Activated gamma-delta T cell (primary cell): Measurements from ENCODE around the gene MCRS1.
"Not testable (repeated sequence)": the region's sequence is repeated elsewhere in the genome, so short reads cannot be mapped to it uniquely, and the experiment has no call there.

Experiments used
- DNase-seq: peaks from one replicate; lab custom pipeline; 2025; lab: John Stamatoyannopoulos, UW
- total RNA-seq, 2 donors: gene quantifications; one replicate each; lab custom pipeline; 2026; lab: John Stamatoyannopoulos, UW

Gene MCRS1, protein sequence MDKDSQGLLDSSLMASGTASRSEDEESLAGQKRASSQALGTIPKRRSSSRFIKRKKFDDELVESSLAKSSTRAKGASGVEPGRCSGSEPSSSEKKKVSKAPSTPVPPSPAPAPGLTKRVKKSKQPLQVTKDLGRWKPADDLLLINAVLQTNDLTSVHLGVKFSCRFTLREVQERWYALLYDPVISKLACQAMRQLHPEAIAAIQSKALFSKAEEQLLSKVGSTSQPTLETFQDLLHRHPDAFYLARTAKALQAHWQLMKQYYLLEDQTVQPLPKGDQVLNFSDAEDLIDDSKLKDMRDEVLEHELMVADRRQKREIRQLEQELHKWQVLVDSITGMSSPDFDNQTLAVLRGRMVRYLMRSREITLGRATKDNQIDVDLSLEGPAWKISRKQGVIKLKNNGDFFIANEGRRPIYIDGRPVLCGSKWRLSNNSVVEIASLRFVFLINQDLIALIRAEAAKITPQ
- 95.3 to 97.2 reads per million in 2 donors for total RNA-seq

DNA sequence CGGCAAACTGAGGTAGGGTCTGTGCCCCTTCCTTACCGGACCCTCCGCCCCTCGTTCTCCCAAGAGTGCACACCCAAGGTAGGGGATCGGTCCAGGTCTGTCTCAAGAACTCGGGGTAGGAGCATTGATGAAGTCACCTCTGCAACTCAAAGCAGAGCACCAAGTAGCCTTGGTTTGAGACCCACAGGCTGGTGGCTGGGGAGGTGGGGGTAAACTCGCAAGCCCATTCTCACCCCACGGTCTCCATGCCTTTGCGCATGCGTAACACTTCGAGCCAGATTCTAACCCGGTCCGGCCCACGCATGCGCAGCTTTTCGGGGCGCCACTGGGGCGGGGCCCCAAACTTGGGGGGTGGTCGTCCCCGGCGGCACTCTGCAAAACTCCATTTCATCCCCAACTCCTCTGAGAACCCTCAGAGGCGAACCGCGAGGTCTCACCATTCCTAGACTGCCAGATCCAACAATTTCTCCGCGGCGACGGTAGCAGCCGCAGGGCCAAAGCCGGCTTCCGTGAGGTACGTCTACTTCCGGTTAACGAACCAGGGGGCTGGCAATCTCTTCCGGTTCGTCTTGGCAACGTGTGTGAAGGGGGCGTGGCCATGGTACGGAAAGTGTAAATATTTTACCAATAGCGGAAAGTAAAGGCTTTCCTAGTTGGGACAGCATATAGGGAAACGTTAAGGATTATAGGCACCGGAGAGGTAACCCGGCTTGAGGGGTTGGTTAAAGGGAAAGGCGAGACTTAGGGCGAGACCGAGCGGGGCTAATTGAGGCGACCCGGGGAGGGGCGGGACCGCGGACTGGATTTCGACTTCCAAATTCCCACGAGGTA lies at the start of gene MCRS1:
Gene MCRS1 (minus strand): TSS at position 532 of the 831 bp plus-strand sequence. CDS start 1,411 bp downstream, outside the sequence.
- peak; percentile 59 for DNase-seq

DNA sequence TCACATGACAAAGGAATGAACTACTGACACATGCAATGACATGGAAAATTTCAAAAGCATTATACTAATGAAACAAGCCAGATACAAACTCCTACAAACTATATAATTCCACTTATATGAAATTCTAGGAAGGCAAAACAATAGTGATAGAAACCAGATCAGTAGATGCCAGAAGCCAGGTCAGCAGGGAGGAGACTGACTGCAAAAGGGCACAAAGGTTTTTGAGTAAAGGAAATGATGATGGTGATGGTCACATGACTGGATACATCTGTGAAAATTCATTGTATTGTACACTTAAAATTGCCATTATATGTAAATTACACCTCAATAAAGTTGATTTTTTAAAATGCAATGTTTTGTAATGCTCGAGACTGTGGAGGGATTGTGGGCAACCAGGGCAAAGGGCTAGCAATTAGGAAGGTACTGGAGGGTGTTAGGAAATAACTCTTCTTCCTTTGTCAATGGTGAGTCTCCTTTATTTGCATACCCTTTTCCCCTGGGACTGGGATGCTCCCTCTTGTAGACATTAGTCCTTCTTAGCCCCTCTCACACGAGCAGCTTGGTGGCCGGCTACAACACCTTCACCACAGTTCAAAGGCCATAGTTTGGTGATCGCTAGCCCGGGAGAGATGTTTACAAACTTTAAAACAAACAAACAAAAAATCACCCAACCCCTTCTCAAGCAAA lies 48.7 kb upstream of the MCRS1 start:
- no peak for DNase-seq

DNA sequence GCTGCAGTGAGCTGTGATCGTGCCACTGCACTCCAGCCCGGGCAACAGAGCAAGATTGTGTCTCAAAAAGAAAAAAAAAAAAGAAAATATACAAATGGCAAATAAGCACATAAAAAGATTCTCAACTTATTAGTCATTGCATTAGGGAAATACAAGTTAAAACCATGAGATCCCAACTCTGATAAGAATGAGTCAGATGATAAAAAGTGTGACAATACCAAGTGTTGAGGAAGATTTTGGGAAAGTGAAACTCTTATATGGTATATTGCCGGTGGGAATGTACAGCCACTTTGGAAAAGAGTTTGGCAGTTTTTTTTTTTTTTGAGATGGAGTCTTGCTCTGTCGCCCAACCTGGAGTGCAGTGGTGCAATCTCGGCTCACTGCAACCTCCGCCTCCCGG lies 47.8 kb upstream of the MCRS1 start:
- DNase-seq = no peak

- DNase-seq = no peak
Observed at GRCh38 chr12:49612210-49612609, 44.3 kb upstream of the MCRS1 start.

DNA sequence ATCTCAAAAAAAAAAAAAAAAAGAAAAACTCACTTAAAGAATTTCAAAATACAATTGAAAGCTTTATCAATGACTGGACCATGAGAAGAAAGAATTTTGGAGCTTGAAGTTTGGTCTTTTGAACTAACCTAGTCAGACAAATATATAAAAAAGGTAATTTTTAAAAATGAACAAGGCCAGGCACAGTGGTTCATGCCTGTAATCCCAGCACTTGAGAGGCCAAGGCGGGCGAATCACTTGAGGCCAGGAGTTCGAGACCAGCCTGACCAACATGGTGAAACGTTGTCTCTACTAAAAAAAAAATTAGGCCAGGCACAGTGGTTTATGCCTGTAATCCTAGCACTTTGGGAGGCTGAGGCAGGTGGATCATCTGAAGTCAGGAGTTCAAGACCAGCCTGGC lies 42.8 kb upstream of the MCRS1 start:
- DNase-seq = not testable (repeated sequence)

DNA sequence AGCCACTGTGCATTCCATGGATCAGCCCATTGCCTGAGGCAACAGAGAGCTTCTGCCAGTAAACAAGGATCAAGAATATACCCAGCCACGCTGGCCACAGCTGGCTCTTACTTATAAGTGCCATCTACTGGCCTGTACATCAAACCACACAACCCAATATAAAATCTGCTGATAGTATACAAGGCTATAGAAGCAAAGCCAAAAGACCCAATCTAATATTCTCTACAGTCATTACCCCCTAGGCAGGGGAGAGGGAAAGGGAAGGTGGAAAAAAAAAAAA lies 41.9 kb upstream of the MCRS1 start:
- no peak for DNase-seq

- no peak for DNase-seq
Observed at GRCh38 chr12:49609059-49609874, 41.3 kb upstream of the MCRS1 start.

DNA sequence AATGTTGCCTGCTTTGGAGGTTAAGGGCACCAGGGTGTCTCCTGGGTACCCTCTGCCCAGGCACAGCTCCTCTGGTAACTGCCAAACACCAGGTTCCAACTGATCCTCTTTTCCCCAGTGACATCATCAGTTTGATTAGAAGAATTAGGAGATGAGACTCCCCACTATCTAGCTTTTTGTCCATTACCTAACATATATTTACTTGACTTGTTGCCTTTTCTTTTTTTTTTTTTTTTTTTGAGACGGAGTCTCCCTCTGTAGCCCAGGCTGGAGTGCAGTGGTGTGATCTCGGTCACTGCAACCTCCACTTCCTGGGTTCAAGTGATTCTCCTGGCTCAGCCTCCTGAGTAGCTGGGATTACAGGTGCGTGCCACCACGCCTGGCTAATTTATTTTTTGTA lies 37.6 kb upstream of the MCRS1 start, which contains the start of gene FAM186B:
Gene FAM186B (minus strand): TSS at position 101 of the 400 bp plus-strand sequence. CDS start 162 bp downstream, outside the sequence.
- not testable (repeated sequence) for DNase-seq

- no peak for DNase-seq
Observed at GRCh38 chr12:49604856-49605255, 36.9 kb upstream of the MCRS1 start.

GRCh38 chr12:49603721-49604120 lies 35.8 kb upstream of the MCRS1 start:
- no peak for DNase-seq

DNA sequence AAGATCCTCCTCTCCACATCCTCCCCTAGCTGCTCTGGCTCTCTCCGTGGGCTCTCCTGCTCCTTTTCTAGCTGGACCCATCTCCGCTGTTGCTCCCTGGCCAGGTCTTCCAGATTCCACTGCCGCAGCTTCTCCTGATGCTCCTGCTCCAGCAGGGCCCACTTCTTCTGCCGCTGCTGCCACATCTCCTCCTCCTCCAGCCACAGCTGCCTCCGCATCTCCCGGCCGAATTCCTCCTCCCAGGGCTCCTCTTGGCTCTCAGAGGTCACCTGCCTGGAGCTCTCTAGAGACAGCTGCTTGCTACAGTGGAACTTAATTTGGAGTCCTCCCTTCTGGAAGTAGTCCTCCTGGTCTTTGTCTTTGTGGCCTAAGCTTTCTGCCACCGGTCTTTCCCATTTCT lies 32.0 kb upstream of the MCRS1 start:
- no peak for DNase-seq

DNA sequence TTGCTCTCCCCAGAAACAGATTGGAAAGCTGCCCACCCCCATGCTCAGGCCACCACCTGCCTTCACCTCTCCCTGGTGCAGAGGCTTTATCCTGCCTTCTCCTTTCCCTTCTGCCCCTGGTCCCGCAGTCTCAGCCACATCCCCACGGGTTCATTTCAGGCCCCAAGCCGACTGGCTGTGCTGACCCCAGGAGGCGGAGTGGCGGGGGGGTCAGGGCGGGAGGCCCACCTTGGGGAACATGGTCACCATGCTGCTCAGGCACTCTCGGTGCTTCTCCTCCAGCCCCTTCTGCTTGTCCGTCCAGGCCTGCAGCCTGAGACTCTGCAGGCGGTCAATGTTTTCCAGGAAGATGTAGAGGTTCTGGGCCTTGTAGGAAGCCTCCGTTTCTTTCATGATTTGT lies 30.6 kb upstream of the MCRS1 start:
- DNase-seq = no peak

- DNase-seq = no peak
Observed at GRCh38 chr12:49588721-49589516, 21.0 kb upstream of the MCRS1 start.

DNA sequence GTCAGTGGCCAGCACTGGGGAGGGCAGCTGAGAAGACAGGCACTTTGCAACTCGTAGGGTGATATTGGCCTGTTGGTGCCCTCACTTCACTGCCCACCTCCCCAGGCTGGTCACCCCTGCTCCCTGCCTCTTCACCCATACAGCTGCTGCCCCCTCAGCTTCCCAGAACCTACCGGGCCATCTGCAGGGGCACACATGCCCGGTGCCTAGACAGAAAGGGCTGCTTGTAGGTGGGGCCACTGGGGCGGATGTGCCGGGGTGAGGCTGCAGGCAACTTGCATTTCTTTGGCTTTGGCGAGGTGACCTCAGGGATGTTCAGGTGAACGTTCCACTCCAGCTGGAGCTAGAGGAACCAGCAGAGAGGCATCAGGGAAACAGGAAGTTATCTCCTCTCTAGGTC lies 20.3 kb upstream of the MCRS1 start:
- no peak for DNase-seq

- no peak for DNase-seq
Observed at GRCh38 chr12:49587174-49587908, 19.4 kb upstream of the MCRS1 start.

DNA sequence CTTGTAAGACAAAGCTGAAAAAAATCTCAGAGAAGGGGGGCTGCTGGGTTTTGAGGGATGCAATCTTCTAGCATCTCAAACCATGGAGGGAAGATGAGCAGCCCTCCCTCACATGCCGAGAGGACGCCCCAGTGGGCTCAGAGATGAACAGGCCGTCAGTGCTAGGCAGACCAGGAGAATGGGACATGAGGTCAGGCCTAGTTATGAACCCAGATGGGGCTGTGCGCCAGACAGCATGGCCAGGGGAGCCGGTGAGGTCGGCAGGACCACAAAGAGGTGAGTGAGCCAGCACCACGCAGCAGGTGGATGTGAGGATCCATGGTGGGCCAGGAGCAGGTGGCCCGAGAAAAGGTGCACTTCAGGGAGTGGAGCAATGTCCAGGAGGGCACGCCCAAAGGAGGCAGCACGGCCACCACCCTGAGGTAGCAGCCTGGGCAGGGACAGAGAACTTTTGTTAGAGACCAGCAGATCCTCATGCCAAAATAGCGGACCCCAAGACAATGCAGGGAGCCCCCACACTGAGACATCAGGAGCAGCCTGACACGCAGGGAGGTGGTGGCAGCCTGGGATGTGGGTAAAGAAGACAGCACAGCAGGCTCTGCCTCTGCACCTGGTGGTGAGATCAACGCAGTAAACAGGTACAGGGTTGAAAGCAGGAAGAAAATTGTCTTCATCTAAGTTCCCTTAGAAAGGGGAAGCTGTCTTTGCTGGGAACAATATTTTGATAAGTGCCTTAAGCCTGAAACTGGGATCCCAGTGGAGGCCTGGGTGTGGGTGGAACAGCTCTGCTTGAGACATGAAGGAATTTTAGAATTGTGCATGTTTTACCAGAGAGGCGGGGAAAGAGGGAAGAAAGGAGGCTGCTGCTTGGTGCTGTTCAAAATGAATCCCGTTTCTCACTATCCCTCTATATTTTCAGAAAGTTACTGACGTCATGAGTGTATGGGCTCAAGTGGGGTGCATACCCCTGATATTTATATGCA lies 17.8 kb upstream of the MCRS1 start:
- DNase-seq = no peak

DNA sequence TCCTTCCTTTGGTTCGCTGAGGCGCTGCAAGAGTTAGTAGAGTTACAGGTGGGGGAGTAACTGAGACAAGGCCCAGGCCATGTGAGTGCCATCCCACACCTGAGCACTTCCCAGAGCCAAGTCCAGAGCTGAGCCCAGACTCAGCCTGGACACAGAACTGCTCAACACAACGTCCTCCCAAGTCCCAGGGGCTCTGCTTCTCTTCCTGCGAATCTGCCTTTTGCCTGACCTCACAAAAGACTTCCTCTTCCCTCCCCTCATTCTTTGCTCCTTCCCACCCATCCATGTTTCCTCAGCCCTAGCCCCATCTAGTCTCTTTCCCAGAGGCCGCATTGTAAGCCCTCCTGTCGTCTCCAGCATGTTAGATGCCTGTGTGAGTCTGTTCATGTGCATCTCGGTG lies 16.6 kb upstream of the MCRS1 start:
- no peak for DNase-seq

GRCh38 chr12:49583366-49584094 lies 15.6 kb upstream of the MCRS1 start:
- no peak for DNase-seq
